ENCODE data around the gene GAS6. TPM values are rescaled to one million over a fixed set of nuclear protein-coding genes. Genes with fewer than 3 reads are reported as not detected.

The GAS6 gene
- total RNA-seq, 2 donors from 2014 or later: 2.2 to 3.8 TPM

DNA sequence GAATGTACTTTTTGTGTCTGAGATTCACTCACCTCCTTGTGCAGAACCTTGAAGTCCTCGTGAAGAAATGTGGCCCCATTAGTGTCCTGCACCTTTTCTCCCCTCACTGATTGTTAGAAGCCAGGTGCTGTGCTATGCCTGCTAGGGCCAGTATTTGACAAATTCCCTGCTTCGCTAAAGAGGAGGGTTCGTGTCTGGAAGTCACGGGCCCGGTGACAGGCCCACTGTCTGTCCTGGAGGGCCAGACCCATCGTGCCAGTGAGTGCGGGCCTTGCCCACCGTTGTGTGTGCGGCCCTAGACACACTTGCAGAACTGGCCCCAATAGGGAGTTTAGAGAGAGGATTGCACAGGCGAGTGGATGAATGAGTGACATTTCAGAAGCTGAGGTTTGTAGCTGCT, 36.8 kb upstream of the GAS6 start:
- Mint-ChIP-seq H3K27me3 (peaks cover 16% of the 10 kb centered on the region), H3K4me1 (peaks cover 3% of the 10 kb centered on the region), H3K36me3 (ENCODE audit: low read depth) (peaks cover 2% of the 10 kb centered on the region), H3K4me3 (no peak overlapping the region), H3K27ac (peak overlapping the region; percentile 34)
- no peaks in the 10 kb centered on the region for H3K9me3 ChIP-seq (ENCODE audit: control insufficient read depth, low read length, poor library complexity, severe bottlenecking)
- ATAC-seq (no peak), DNase-seq (no peak)

GRCh38 chr13:113898391-113898790, 34.5 kb upstream of the GAS6 start:
- no peaks in the 10 kb centered on the region for H3K4me1 Mint-ChIP-seq
- no peak overlapping the region for H3K27ac Mint-ChIP-seq
- no peak for DNase-seq
- H3K9me3 ChIP-seq (ENCODE audit: control insufficient read depth, low read length, poor library complexity, severe bottlenecking): no peaks in the 10 kb centered on the region
- ATAC-seq: no peak
- peaks cover 2% of the 10 kb centered on the region for H3K36me3 Mint-ChIP-seq (ENCODE audit: low read depth)
- H3K4me3 Mint-ChIP-seq: no peak overlapping the region
- peaks cover 31% of the 10 kb centered on the region for H3K27me3 Mint-ChIP-seq

GRCh38 chr13:113897966-113898365, 34.1 kb upstream of the GAS6 start:
- ATAC-seq (no peak), DNase-seq (no peak)
- H3K27me3 Mint-ChIP-seq: peaks cover 35% of the 10 kb centered on the region
- no peaks in the 10 kb centered on the region for H3K4me1 Mint-ChIP-seq
- peaks cover 2% of the 10 kb centered on the region for H3K36me3 Mint-ChIP-seq (ENCODE audit: low read depth)
- no peaks in the 10 kb centered on the region for H3K9me3 ChIP-seq (ENCODE audit: control insufficient read depth, low read length, poor library complexity, severe bottlenecking)
- H3K4me3 Mint-ChIP-seq: no peak overlapping the region
- H3K27ac Mint-ChIP-seq: no peak overlapping the region

GRCh38 chr13:113897161-113897560, 33.3 kb upstream of the GAS6 start:
- no peak for ATAC-seq
- Mint-ChIP-seq H3K4me3 (no peak overlapping the region), H3K27me3 (peaks cover 36% of the 10 kb centered on the region), H3K4me1 (no peaks in the 10 kb centered on the region), H3K36me3 (ENCODE audit: low read depth) (peaks cover 2% of the 10 kb centered on the region), H3K27ac (no peak overlapping the region)
- H3K9me3 ChIP-seq (ENCODE audit: control insufficient read depth, low read length, poor library complexity, severe bottlenecking): no peaks in the 10 kb centered on the region
- no peak for DNase-seq

- no peak overlapping the region for H3K4me3 Mint-ChIP-seq
- peaks cover 41% of the 10 kb centered on the region for H3K27me3 Mint-ChIP-seq
- no peak overlapping the region for H3K27ac Mint-ChIP-seq
- H3K4me1 Mint-ChIP-seq: no peaks in the 10 kb centered on the region
- no peaks in the 10 kb centered on the region for H3K9me3 ChIP-seq (ENCODE audit: control insufficient read depth, low read length, poor library complexity, severe bottlenecking)
- H3K36me3 Mint-ChIP-seq (ENCODE audit: low read depth): peaks cover 2% of the 10 kb centered on the region
- DNase-seq: no peak
- ATAC-seq: no peak
These were observed 31.6 kb upstream of the GAS6 start for GRCh38 chr13:113895436-113895835.

- H3K4me1 Mint-ChIP-seq: peaks cover 4% of the 10 kb centered on the region
- no peaks in the 10 kb centered on the region for H3K36me3 Mint-ChIP-seq (ENCODE audit: low read depth)
- no peak overlapping the region for H3K4me3 Mint-ChIP-seq
- no peak overlapping the region for H3K27ac Mint-ChIP-seq
- H3K9me3 ChIP-seq (ENCODE audit: control insufficient read depth, low read length, poor library complexity, severe bottlenecking): no peaks in the 10 kb centered on the region
- ATAC-seq: no peak
- DNase-seq: no peak
- H3K27me3 Mint-ChIP-seq: peaks cover 41% of the 10 kb centered on the region
These were observed 27.1 kb upstream of the GAS6 start for GRCh38 chr13:113890774-113891480.

DNA sequence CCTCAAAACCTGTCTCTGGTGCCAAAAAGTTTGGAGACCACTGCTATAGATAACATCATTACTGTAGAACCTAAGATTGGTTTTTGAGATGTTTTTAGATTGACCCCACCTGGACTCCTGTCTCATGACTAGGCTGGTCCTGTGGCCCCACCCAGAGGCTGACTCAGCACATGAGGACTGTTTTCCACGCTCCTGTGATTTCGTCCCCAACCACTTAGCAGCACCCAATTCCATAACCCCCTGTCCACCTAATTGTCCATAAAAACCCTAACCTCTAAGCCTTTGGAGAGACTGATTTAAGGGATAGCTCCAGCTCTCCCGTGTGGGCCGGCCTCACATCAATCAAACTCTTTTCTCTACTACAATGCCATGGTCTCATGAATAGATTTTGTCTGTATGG, 25.6 kb upstream of the GAS6 start:
- no peak overlapping the region for H3K27ac Mint-ChIP-seq
- DNase-seq: no peak
- H3K27me3 Mint-ChIP-seq: peaks cover 39% of the 10 kb centered on the region
- H3K36me3 Mint-ChIP-seq (ENCODE audit: low read depth): no peaks in the 10 kb centered on the region
- H3K4me3 Mint-ChIP-seq: no peak overlapping the region
- H3K4me1 Mint-ChIP-seq: peaks cover 4% of the 10 kb centered on the region
- ATAC-seq: no peak
- no peaks in the 10 kb centered on the region for H3K9me3 ChIP-seq (ENCODE audit: control insufficient read depth, low read length, poor library complexity, severe bottlenecking)

DNA sequence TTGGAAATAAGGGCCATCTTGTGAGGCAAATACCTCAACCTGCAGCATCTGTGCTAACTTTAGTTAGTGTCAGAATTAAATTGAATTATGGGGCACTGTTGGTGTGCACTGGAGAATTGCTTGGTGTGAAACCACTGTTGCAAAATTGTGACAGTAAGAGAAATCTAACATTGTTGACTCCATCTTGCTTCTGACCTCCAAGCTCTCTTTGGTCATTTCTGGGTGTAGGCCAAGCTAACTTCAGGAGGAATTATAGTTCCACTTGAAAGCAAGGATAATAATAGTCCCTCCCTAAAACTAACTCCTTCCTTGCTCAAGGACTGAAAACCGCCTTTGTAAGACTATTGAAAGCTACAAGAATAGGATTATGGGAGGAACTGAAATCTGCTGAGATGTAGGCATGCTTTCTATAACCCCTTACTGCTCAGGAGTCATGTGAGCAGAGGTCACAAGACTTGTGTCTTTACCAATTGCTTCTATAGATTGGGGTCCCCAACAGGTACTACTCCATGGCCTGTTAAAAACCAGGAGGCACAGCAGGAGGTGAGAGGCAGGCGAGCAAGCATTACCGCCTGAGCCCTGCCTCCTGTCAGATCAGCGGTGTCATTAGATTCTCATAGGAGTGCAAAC, 24.9 kb upstream of the GAS6 start:
- H3K9me3 ChIP-seq (ENCODE audit: control insufficient read depth, low read length, poor library complexity, severe bottlenecking): no peaks in the 10 kb centered on the region
- Mint-ChIP-seq H3K27me3 (peaks cover 34% of the 10 kb centered on the region), H3K27ac (no peak overlapping the region), H3K36me3 (ENCODE audit: low read depth) (no peaks in the 10 kb centered on the region), H3K4me3 (no peak overlapping the region), H3K4me1 (peaks cover 4% of the 10 kb centered on the region)
- DNase-seq: no peak
- ATAC-seq: no peak

- DNase-seq (no peak), ATAC-seq (no peak)
- no peaks in the 10 kb centered on the region for H3K9me3 ChIP-seq (ENCODE audit: control insufficient read depth, low read length, poor library complexity, severe bottlenecking)
- Mint-ChIP-seq H3K4me3 (no peak overlapping the region), H3K4me1 (peaks cover 4% of the 10 kb centered on the region), H3K27ac (no peak overlapping the region), H3K36me3 (ENCODE audit: low read depth) (no peaks in the 10 kb centered on the region), H3K27me3 (peaks cover 30% of the 10 kb centered on the region)
These were observed 23.9 kb upstream of the GAS6 start for GRCh38 chr13:113887700-113888201.

- ATAC-seq (no peak), DNase-seq (no peak)
- Mint-ChIP-seq H3K4me3 (no peak overlapping the region), H3K27ac (no peak overlapping the region), H3K27me3 (peaks cover 32% of the 10 kb centered on the region), H3K36me3 (ENCODE audit: low read depth) (no peaks in the 10 kb centered on the region), H3K4me1 (peaks cover 13% of the 10 kb centered on the region)
- no peaks in the 10 kb centered on the region for H3K9me3 ChIP-seq (ENCODE audit: control insufficient read depth, low read length, poor library complexity, severe bottlenecking)
These were observed 22.8 kb upstream of the GAS6 start for GRCh38 chr13:113886561-113887112.

- ATAC-seq (no peak), DNase-seq (no peak)
- Mint-ChIP-seq H3K27me3 (peaks cover 27% of the 10 kb centered on the region), H3K4me3 (no peak overlapping the region), H3K27ac (no peak overlapping the region), H3K4me1 (peaks cover 17% of the 10 kb centered on the region), H3K36me3 (ENCODE audit: low read depth) (no peaks in the 10 kb centered on the region)
- no peaks in the 10 kb centered on the region for H3K9me3 ChIP-seq (ENCODE audit: control insufficient read depth, low read length, poor library complexity, severe bottlenecking)
These were observed 20.9 kb upstream of the GAS6 start for GRCh38 chr13:113884821-113885220.

GRCh38 chr13:113883921-113884804, 20.3 kb upstream of the GAS6 start:
- Mint-ChIP-seq H3K27me3 (peaks cover 27% of the 10 kb centered on the region), H3K27ac (no peak overlapping the region), H3K4me1 (peaks cover 17% of the 10 kb centered on the region), H3K4me3 (no peak overlapping the region), H3K36me3 (ENCODE audit: low read depth) (no peaks in the 10 kb centered on the region)
- no peaks in the 10 kb centered on the region for H3K9me3 ChIP-seq (ENCODE audit: control insufficient read depth, low read length, poor library complexity, severe bottlenecking)
- no peak for ATAC-seq
- no peak for DNase-seq

- no peak for DNase-seq
- H3K27me3 Mint-ChIP-seq: peaks cover 27% of the 10 kb centered on the region
- H3K9me3 ChIP-seq (ENCODE audit: control insufficient read depth, low read length, poor library complexity, severe bottlenecking): no peaks in the 10 kb centered on the region
- peak overlapping the region; percentile 39 for H3K4me3 Mint-ChIP-seq
- H3K27ac Mint-ChIP-seq: no peak overlapping the region
- peaks cover 17% of the 10 kb centered on the region for H3K4me1 Mint-ChIP-seq
- H3K36me3 Mint-ChIP-seq (ENCODE audit: low read depth): no peaks in the 10 kb centered on the region
- ATAC-seq: no peak
These were observed 19.5 kb upstream of the GAS6 start for GRCh38 chr13:113883314-113883811.
